OCI-LY7 (cell line): Measurements from ENCODE around the gene CDH16. TPM values are rescaled to one million over a fixed set of nuclear protein-coding genes. Genes with fewer than 3 reads are reported as not detected.

Experiments used
- BruUV-seq: library from RNA; stranded (reverse); fragments of 400-500 nt; replicated peaks from 2 replicates; lab custom pipeline; 2021; lab: Mats Ljungman, UMichigan
- CTCF ChIA-PET: fragments of 300-600 bp; sonication (Branson Sonifier 250); formaldehyde crosslinking; loops from one replicate; lab custom pipeline; 2022; ENCODE audit warnings: antibody characterized with exemption; ENCODE audit not compliant: unreplicated experiment; lab: Charles Lee
- POLR2A ChIA-PET: fragments of 300-600 bp; sonication (Branson Sonifier 250); formaldehyde crosslinking; loops from one replicate; lab custom pipeline; 2022; ENCODE audit warnings: antibody characterized with exemption; lab: Charles Lee
- DNase-seq: peaks from one replicate; pipeline ENCODE4 v3.0.0-alpha.2; 2015; ENCODE audit warnings: low spot score
- H2AFZ ChIP-seq: fragments of 200-600 bp; sonication (generic), shearing (Covaris generic); 2 replicates; pipeline ENCODE4 v1.6.1; 2014; ENCODE audit warnings: mild to moderate bottlenecking, antibody characterized with exemption, low read length, moderate library complexity
- H3K27ac ChIP-seq: fragments of 200-600 bp; sonication (generic); 2 replicates; pipeline ENCODE4 v1.5.1; 2014; ENCODE audit warnings: mixed run types, low read depth, mild to moderate bottlenecking, moderate library complexity, low read length, inconsistent platforms; ENCODE audit not compliant: poor library complexity, severe bottlenecking
- H3K36me3 ChIP-seq: fragments of 200-600 bp; sonication (generic); 2 replicates; pipeline ENCODE4 v1.6.1; 2014; ENCODE audit warnings: mild to moderate bottlenecking, antibody characterized with exemption, low read length, moderate library complexity, mixed read lengths; ENCODE audit not compliant: insufficient read depth
- H3K4me1 ChIP-seq: fragments of 200-600 bp; sonication (generic); 2 replicates; pipeline ENCODE4 v1.5.1; 2014; ENCODE audit warnings: mild to moderate bottlenecking, low read length; ENCODE audit not compliant: insufficient read depth, poor library complexity, severe bottlenecking
- H3K4me2 ChIP-seq: fragments of 200-600 bp; sonication (generic); 2 replicates; pipeline ENCODE4 v1.6.1; 2014; ENCODE audit warnings: mild to moderate bottlenecking, low read length
- H3K4me3 ChIP-seq: fragments of 200-600 bp; sonication (generic); 2 replicates; pipeline ENCODE4 v1.5.1; 2014; ENCODE audit warnings: mild to moderate bottlenecking, low read depth, low read length; ENCODE audit not compliant: poor library complexity, severe bottlenecking
- H3K79me2 ChIP-seq: fragments of 200-600 bp; sonication (generic); 2 replicates; pipeline ENCODE4 v1.6.1; 2016; ENCODE audit warnings: low read depth, mild to moderate bottlenecking, low read length, moderate library complexity, mixed read lengths; ENCODE audit not compliant: insufficient read depth
- H3K9me2 ChIP-seq: fragments of 200-600 bp; sonication (generic); 2 replicates; pipeline ENCODE4 v1.6.1; 2016; ENCODE audit warnings: mild to moderate bottlenecking, low read length, mixed read lengths; ENCODE audit not compliant: insufficient read depth
- H3K9me3 ChIP-seq: fragments of 200-600 bp; sonication (generic); 2 replicates; pipeline ENCODE4 v1.6.1; 2014; ENCODE audit warnings: mild to moderate bottlenecking, mixed run types, low read length, mixed read lengths
- H4K20me1 ChIP-seq: fragments of 200-600 bp; sonication (generic); 2 replicates; pipeline ENCODE4 v1.6.1; 2014; ENCODE audit warnings: mild to moderate bottlenecking, antibody characterized with exemption, low read length, moderate library complexity, mixed read lengths; ENCODE audit not compliant: insufficient read depth
- EZH2phosphoT487 ChIP-seq: fragments of 200-600 bp; sonication (generic); IDR thresholded peaks from 2 replicates; pipeline ENCODE4 v1.6.1; 2018; ENCODE audit warnings: low read depth, borderline replicate concordance, mild to moderate bottlenecking, mixed run types, antibody characterized with exemption, low read length, moderate library complexity, mixed read lengths
- intact Hi-C: fragments of 100-400 bp; cut with micrococcal nuclease; formaldehyde crosslinking; loops from one replicate; pipeline ENCODE4 v1.10.0; 2022; ENCODE audit not compliant: unreplicated experiment
- total RNA-seq, 2 experiments: library from RNA; depleted of rRNA in 1 of 2; stranded (reverse); fragments of >200 nt in 1 of 2; shearing (Covaris generic) in 1 of 2; gene quantifications; 2 replicates each; pipeline ENCODE4 v1.2.3, GENCODE V29; 2014 to 2022
- TF ChIP-seq, protein P1 (sequence below): fragments of 200-600 bp; sonication (generic); conservative IDR thresholded peaks from 2 replicates; pipeline ENCODE4 v1.5.1; 2014; ENCODE audit warnings: mild to moderate bottlenecking, antibody characterized with exemption, low read length, moderate library complexity, mixed read lengths

The CDH16 gene
- total RNA-seq, 2 experiments from 2014 or later, result not detected

DNA sequence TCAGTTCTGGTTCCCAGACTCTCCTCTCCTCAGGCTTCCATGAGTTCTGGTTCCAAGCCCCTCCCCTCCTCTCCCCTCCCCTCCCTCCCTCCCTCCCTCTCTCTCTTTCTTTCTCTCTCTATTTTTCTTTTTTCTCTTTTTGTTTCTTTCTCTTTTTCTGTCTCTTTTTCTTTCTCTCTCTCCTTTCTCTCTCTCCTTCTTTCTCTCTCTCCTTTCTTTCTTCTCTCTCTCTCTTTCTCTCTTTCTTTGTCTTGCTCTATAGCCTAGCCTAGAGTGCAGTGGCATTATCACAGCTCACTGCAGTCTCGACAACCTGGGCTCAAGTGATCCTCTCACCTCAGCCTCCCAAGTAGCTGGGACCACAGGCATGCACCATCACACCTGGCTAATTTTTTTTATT is 41.6 kb upstream of the CDH16 start:
- Histone ChIP-seq H3K4me1 (peaks cover 4% of the 10 kb centered on the region), H2AFZ (no peak overlapping the region), H3K27ac (no peak overlapping the region), H3K4me3 (no peak overlapping the region), H3K79me2 (no peaks in the 10 kb centered on the region), H3K9me2 (no peaks in the 10 kb centered on the region), H3K4me2 (no peak overlapping the region), H3K9me3 (no peaks in the 10 kb centered on the region), H3K36me3 (no peaks in the 10 kb centered on the region), H4K20me1 (no peaks in the 10 kb centered on the region)
- no TSS peak for BruUV-seq
- ChIA-PET POLR2A (interaction anchor here (0.6 kb wide), 1 partner anchor 308 kb away, joined by 3 read pairs; no protein-coding TSS in a partner anchor), CTCF (interaction anchor here (0.5 to 1.1 kb wide), 2 partner anchors 17 to 310 kb away, joined by 3 to 9 read pairs; no protein-coding TSS in a partner anchor)
- TF ChIP-seq EZH2phosphoT487, result no peak
- TF ChIP-seq, protein P1, sequence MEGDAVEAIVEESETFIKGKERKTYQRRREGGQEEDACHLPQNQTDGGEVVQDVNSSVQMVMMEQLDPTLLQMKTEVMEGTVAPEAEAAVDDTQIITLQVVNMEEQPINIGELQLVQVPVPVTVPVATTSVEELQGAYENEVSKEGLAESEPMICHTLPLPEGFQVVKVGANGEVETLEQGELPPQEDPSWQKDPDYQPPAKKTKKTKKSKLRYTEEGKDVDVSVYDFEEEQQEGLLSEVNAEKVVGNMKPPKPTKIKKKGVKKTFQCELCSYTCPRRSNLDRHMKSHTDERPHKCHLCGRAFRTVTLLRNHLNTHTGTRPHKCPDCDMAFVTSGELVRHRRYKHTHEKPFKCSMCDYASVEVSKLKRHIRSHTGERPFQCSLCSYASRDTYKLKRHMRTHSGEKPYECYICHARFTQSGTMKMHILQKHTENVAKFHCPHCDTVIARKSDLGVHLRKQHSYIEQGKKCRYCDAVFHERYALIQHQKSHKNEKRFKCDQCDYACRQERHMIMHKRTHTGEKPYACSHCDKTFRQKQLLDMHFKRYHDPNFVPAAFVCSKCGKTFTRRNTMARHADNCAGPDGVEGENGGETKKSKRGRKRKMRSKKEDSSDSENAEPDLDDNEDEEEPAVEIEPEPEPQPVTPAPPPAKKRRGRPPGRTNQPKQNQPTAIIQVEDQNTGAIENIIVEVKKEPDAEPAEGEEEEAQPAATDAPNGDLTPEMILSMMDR, result no peak
- DNase-seq, result no peak
- intact Hi-C loops, result no loop called here

DNA sequence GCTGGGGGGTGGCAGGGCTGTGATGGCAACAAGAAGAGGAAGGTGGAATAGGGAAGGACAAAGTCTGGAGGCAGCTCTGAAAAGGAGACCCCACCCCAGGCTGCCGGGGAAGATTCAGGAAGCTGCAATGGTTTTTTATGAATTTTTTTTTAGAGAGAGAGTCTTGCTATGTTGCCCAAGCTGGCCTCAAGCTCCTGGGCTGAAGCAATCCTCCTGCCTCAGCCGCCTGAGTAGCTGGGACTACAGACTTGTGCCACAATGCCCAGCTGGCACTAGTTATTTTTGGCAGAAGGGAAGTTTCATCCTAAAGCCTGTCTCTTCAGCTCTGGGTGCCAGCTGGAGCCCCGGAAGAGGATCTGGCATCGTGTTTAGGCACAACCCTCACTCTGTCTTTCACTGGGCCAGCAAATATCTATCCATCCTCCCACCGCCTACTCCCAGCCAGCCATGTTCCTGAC is 41.0 kb upstream of the CDH16 start:
- H3K36me3 ChIP-seq, result no peaks in the 10 kb centered on the region
- DNase-seq, result no peak
- H3K4me2 ChIP-seq, result no peak overlapping the region
- ChIA-PET POLR2A (no interaction called here), CTCF (interaction anchor here (1.1 kb wide), 1 partner anchor 309 kb away, joined by 3 read pairs; no protein-coding TSS in a partner anchor)
- H2AFZ ChIP-seq, result no peak overlapping the region
- TF ChIP-seq EZH2phosphoT487, result no peak
- TF ChIP-seq, protein P1, result no peak
- H3K9me3 ChIP-seq, result no peaks in the 10 kb centered on the region
- no TSS peak for BruUV-seq
- H4K20me1 ChIP-seq, result no peaks in the 10 kb centered on the region
- H3K27ac ChIP-seq, result no peak overlapping the region
- H3K79me2 ChIP-seq, result no peaks in the 10 kb centered on the region
- intact Hi-C loops, result no loop called here
- no peak overlapping the region for H3K4me3 ChIP-seq
- H3K4me1 ChIP-seq, result peaks cover 4% of the 10 kb centered on the region
- no peaks in the 10 kb centered on the region for H3K9me2 ChIP-seq
